HCT116 (cell line): ENCODE data around the gene CHST11. TPM values are rescaled to one million over a fixed set of nuclear protein-coding genes. Genes with fewer than 3 reads are reported as not detected.

Source experiments
- ATAC-seq: fragments of 200-7000 bp; cut with Tn5 transposase; 2 replicates; pipeline ENCODE4 v1.9.1; 2020; ENCODE audit warnings: mild to moderate bottlenecking, moderate library complexity
- BruUV-seq: library from RNA; stranded (reverse); fragments of 400-500 nt; replicated peaks from 2 replicates; lab custom pipeline; 2021; lab: Mats Ljungman, UMichigan
- CTCF ChIA-PET: fragments of 300-600 bp; sonication (Branson Sonifier 250); formaldehyde crosslinking; loops from one replicate; lab custom pipeline; 2021; ENCODE audit warnings: antibody characterized with exemption; lab: Charles Lee
- POLR2A ChIA-PET: fragments of 300-600, 350-600 bp; sonication (Branson Sonifier 250); formaldehyde crosslinking; loops from one replicate; lab custom pipeline; 2021; ENCODE audit warnings: antibody characterized with exemption; lab: Charles Lee
- RAD21 ChIA-PET, 2 experiments: fragments of 300-600 bp; sonication (Branson Sonifier 250); formaldehyde crosslinking; loops; one replicate each; lab custom pipeline; 2023; ENCODE audit warnings: low total read pairs in 2 of 2; ENCODE audit not compliant: uncharacterized antibody in 2 of 2, unreplicated experiment in 2 of 2, low non-redundant PET in 1 of 2; lab: Charles Lee
- DNase-seq: peaks from one replicate; pipeline ENCODE4 v3.0.0-alpha.2; 2010; ENCODE audit warnings: low read depth, low spot score
- H2AFZ ChIP-seq: fragments of 200-600 bp; shearing (Covaris generic), sonication (generic); 2 replicates; pipeline ENCODE4 v1.6.1; 2017; ENCODE audit warnings: low read depth, mixed run types, mixed read lengths, antibody characterized with exemption, low read length; ENCODE audit not compliant: poor library complexity, severe bottlenecking
- H3K27ac ChIP-seq: 2 replicates; pipeline ENCODE4 v1.5.1; 2012; ENCODE audit warnings: low read depth, low read length
- H3K27me3 ChIP-seq: fragments of 200-600 bp; sonication (generic); 2 replicates; pipeline ENCODE4 v1.6.1; 2016; ENCODE audit warnings: mixed run types, low read length, mixed read lengths; ENCODE audit not compliant: insufficient read depth
- H3K36me3 ChIP-seq, 2 experiments: fragments of 200-500 bp in 1 of 2; fragments of 200-600 bp in 1 of 2; sonication (Bioruptor generic) in 1 of 2; sonication (generic) in 1 of 2; 2 replicates each; pipeline versions ENCODE4 v1.5.1 to v1.6.1; 2014 to 2016; ENCODE audit warnings: low read length in 2 of 2, inconsistent platforms in 1 of 2, mixed read lengths in 1 of 2, mixed run types in 1 of 2; ENCODE audit not compliant: insufficient read depth in 2 of 2, control insufficient read depth in 1 of 2
- H3K4me1 ChIP-seq, 2 experiments: fragments of 200-600 bp in 1 of 2; sonication (generic) in 1 of 2; 2 replicates each; pipeline versions ENCODE4 v1.5.1 to v1.6.1; 2012 to 2017; ENCODE audit warnings: low read length in 2 of 2, inconsistent platforms in 1 of 2, mild to moderate bottlenecking in 1 of 2, mixed read lengths in 1 of 2, mixed run types in 1 of 2, moderate library complexity in 1 of 2; ENCODE audit not compliant: insufficient read depth in 2 of 2, control insufficient read depth in 1 of 2
- H3K4me2 ChIP-seq: fragments of 200-600 bp; sonication (generic); 2 replicates; pipeline ENCODE4 v1.6.1; 2017; ENCODE audit warnings: mixed run types, low read length, mixed read lengths
- H3K4me3 ChIP-seq, 2 experiments: fragments of 200-600 bp in 1 of 2; sonication (generic) in 1 of 2; replicated peaks in 1 of 2; 2 replicates each; pipeline ENCODE4 v1.5.1; 2011 to 2016; ENCODE audit warnings: low read length in 2 of 2, control low read depth in 1 of 2, low read depth in 1 of 2, mild to moderate bottlenecking in 1 of 2, mixed read lengths in 1 of 2, mixed run types in 1 of 2
- H3K79me2 ChIP-seq: fragments of 200-600 bp; sonication (generic); 2 replicates; pipeline ENCODE4 v1.6.1; 2017; ENCODE audit warnings: mild to moderate bottlenecking, mixed run types, low read length, moderate library complexity, mixed read lengths; ENCODE audit not compliant: insufficient read depth
- H3K9ac ChIP-seq: fragments of 200-600 bp; sonication (generic); 2 replicates; pipeline ENCODE4 v1.6.1; 2016; ENCODE audit warnings: low read length, mixed read lengths
- H3K9me2 ChIP-seq: fragments of 200-600 bp; sonication (generic), shearing (Covaris generic); 2 replicates; pipeline ENCODE4 v1.6.1; 2017; ENCODE audit warnings: mixed run types, mild to moderate bottlenecking, moderate library complexity; ENCODE audit not compliant: insufficient read depth
- H3K9me3 ChIP-seq, 2 experiments: fragments of 200-500 bp in 1 of 2; fragments of 200-600 bp in 1 of 2; sonication (Bioruptor generic) in 1 of 2; sonication (generic) in 1 of 2; 2 replicates each; pipeline ENCODE4 v1.6.1; 2014 to 2017; ENCODE audit warnings: low read length in 2 of 2, mixed read lengths in 2 of 2, inconsistent platforms in 1 of 2, low read depth in 1 of 2, mild to moderate bottlenecking in 1 of 2, mixed run types in 1 of 2, moderate library complexity in 1 of 2; ENCODE audit not compliant: control insufficient read depth in 1 of 2, insufficient read depth in 1 of 2
- H4K20me1 ChIP-seq: fragments of 200-600 bp; sonication (generic), shearing (Covaris generic); 2 replicates; pipeline ENCODE4 v1.6.1; 2017; ENCODE audit warnings: mixed run types, mild to moderate bottlenecking, moderate library complexity; ENCODE audit not compliant: insufficient read depth
- CBX3 ChIP-seq: IDR thresholded peaks from 2 replicates; pipeline ENCODE4 v1.6.1; 2012; ENCODE audit warnings: low read depth
- EGR1 ChIP-seq: IDR thresholded peaks from 2 replicates; pipeline ENCODE4 v1.6.1; 2012; ENCODE audit warnings: low read depth
- ELF1 ChIP-seq: IDR thresholded peaks from 2 replicates; pipeline ENCODE4 v1.6.1; 2012; ENCODE audit warnings: low read depth, borderline replicate concordance
- FOSL1 ChIP-seq: IDR thresholded peaks from 2 replicates; pipeline ENCODE4 v1.6.1; 2012; ENCODE audit warnings: low read depth
- POLR2A ChIP-seq: IDR thresholded peaks from 2 replicates; pipeline ENCODE4 v1.7.0; 2011; ENCODE audit warnings: borderline replicate concordance; ENCODE audit not compliant: insufficient read depth, insufficient read length; ENCODE audit errors: extremely low read depth
- POLR2AphosphoS5 ChIP-seq: IDR thresholded peaks from 2 replicates; pipeline ENCODE4 v1.6.1; 2011; ENCODE audit warnings: mild to moderate bottlenecking, low read depth, low read length, moderate library complexity
- RAD21 ChIP-seq: IDR thresholded peaks from 2 replicates; pipeline ENCODE4 v1.6.1; 2012; ENCODE audit warnings: low read depth, mild to moderate bottlenecking
- SIN3A ChIP-seq: IDR thresholded peaks from 2 replicates; pipeline ENCODE4 v1.6.1; 2012; ENCODE audit warnings: low read depth
- TCF7L2 ChIP-seq: IDR thresholded peaks from 2 replicates; pipeline ENCODE4 v1.7.0; 2011; ENCODE audit warnings: borderline replicate concordance, inconsistent platforms; ENCODE audit not compliant: insufficient read depth, insufficient read length; ENCODE audit errors: extremely low read depth
- ZFX ChIP-seq: fragments of 450-650 bp; IDR thresholded peaks from 2 replicates; pipeline ENCODE4 v1.6.1; 2017
- intact Hi-C: fragments of 100-400 bp; cut with micrococcal nuclease; formaldehyde crosslinking; loops from 2 replicates; pipeline ENCODE4 v1.10.0; 2022
- total RNA-seq: library from RNA; stranded (reverse); gene quantifications from one replicate; pipeline ENCODE4 v1.2.1, GENCODE V29; 2021; ENCODE audit not compliant: unreplicated experiment
- TF ChIP-seq, protein P1 (sequence below), 3 experiments: fragments of 200-600 bp in 1 of 3; sonication (generic) in 1 of 3; IDR thresholded peaks in 2 of 3; conservative IDR thresholded peaks in 1 of 3; 2 replicates each; pipeline ENCODE4 v1.5.1; 2012 to 2017; ENCODE audit warnings: low read depth in 2 of 3, low read length in 2 of 3, antibody characterized with exemption in 1 of 3, borderline replicate concordance in 1 of 3, control low read depth in 1 of 3, mild to moderate bottlenecking in 1 of 3, mixed read lengths in 1 of 3, mixed run types in 1 of 3, moderate library complexity in 1 of 3; ENCODE audit not compliant: insufficient read depth in 1 of 3
- TF ChIP-seq, protein P2 (sequence below): IDR thresholded peaks from 2 replicates; pipeline ENCODE4 v1.6.1; 2012
- TF ChIP-seq, protein P3 (sequence below): IDR thresholded peaks from 2 replicates; pipeline ENCODE4 v1.6.1; 2012; ENCODE audit warnings: low read depth

CHST11 gene
- total RNA-seq, 1 experiment from 2014 or later = 10.1 TPM

DNA sequence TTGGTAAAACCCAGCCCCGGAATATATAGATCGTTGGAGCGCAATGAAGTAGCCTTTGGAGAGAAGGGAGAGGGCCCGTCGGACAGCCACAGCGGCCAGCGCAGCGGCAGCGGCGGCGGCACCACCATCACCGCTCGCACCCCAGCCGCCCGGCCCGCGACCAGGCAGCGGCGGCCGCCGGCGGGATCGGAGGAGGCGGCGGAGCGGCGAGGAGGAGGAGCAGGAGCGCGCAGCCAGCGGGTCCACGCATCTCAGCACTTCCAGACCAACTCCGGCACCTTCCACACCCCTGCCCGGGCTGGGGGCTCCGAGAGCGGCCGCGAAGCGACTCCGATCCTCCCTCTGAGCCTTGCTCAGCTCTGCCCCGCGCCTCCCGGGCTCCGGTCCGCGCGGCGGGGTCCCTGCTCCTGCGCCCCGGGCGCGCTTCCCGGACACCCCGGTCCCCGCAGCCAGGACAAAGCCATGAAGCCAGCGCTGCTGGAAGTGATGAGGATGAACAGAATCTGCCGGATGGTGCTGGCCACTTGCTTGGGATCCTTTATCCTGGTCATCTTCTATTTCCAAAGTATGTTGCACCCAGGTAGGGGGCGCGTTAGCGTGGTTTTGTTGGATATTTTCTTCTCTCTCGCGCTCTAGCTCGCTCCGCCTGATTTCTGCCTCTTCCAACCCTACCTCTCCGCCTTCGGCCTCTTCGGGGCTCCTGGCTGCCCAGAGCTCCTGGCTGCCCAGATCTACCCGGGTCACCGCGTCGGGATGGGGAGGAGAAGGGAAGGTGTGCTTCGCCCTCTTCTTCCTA lies 400 bp downstream of the CHST11 start:
- peak overlapping the region; percentile 65 for H3K9ac ChIP-seq
- no peaks in the 10 kb centered on the region for H4K20me1 ChIP-seq
- no TSS peak for BruUV-seq
- no peaks in the 10 kb centered on the region for H3K9me3 ChIP-seq
- TF ChIP-seq POLR2AphosphoS5 = no peak; the same call in 1 of the 2 replicates
- TF ChIP-seq, protein P1, sequence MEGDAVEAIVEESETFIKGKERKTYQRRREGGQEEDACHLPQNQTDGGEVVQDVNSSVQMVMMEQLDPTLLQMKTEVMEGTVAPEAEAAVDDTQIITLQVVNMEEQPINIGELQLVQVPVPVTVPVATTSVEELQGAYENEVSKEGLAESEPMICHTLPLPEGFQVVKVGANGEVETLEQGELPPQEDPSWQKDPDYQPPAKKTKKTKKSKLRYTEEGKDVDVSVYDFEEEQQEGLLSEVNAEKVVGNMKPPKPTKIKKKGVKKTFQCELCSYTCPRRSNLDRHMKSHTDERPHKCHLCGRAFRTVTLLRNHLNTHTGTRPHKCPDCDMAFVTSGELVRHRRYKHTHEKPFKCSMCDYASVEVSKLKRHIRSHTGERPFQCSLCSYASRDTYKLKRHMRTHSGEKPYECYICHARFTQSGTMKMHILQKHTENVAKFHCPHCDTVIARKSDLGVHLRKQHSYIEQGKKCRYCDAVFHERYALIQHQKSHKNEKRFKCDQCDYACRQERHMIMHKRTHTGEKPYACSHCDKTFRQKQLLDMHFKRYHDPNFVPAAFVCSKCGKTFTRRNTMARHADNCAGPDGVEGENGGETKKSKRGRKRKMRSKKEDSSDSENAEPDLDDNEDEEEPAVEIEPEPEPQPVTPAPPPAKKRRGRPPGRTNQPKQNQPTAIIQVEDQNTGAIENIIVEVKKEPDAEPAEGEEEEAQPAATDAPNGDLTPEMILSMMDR (IDR thresholded peaks at IDR 0.05 in 2 of 3, conservative IDR thresholded peaks at IDR 0.05 in 1 of 3; ENCODE audit: borderline replicate concordance in 1 of 3, insufficient read depth in 1 of 3, low read depth in 2 of 3, low read length in 2 of 3) = peak in 2 of 3 experiments; percentile 27 to 37; a peak in 2 of 6 replicates
- TF ChIP-seq TCF7L2 = no peak
- no peak for TF ChIP-seq ELF1
- TF ChIP-seq, protein P2, sequence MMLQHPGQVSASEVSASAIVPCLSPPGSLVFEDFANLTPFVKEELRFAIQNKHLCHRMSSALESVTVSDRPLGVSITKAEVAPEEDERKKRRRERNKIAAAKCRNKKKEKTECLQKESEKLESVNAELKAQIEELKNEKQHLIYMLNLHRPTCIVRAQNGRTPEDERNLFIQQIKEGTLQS = no peak
- TF ChIP-seq EGR1 = no peak
- no peak for TF ChIP-seq SIN3A
- TF ChIP-seq FOSL1 = no peak
- TF ChIP-seq, protein P3, sequence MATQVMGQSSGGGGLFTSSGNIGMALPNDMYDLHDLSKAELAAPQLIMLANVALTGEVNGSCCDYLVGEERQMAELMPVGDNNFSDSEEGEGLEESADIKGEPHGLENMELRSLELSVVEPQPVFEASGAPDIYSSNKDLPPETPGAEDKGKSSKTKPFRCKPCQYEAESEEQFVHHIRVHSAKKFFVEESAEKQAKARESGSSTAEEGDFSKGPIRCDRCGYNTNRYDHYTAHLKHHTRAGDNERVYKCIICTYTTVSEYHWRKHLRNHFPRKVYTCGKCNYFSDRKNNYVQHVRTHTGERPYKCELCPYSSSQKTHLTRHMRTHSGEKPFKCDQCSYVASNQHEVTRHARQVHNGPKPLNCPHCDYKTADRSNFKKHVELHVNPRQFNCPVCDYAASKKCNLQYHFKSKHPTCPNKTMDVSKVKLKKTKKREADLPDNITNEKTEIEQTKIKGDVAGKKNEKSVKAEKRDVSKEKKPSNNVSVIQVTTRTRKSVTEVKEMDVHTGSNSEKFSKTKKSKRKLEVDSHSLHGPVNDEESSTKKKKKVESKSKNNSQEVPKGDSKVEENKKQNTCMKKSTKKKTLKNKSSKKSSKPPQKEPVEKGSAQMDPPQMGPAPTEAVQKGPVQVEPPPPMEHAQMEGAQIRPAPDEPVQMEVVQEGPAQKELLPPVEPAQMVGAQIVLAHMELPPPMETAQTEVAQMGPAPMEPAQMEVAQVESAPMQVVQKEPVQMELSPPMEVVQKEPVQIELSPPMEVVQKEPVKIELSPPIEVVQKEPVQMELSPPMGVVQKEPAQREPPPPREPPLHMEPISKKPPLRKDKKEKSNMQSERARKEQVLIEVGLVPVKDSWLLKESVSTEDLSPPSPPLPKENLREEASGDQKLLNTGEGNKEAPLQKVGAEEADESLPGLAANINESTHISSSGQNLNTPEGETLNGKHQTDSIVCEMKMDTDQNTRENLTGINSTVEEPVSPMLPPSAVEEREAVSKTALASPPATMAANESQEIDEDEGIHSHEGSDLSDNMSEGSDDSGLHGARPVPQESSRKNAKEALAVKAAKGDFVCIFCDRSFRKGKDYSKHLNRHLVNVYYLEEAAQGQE = no peak
- peak; percentile 43 for TF ChIP-seq RAD21
- TF ChIP-seq ZFX = no peak
- TF ChIP-seq CBX3 = no peak
- TF ChIP-seq POLR2A = peak; percentile 25
- H3K4me2 ChIP-seq = peak overlapping the region; percentile 82
- ATAC-seq = peak; percentile 51
- no peaks in the 10 kb centered on the region for H3K36me3 ChIP-seq
- ChIA-PET CTCF (no interaction called here), POLR2A (interaction anchor here (0.7 kb wide), 1 partner anchor 201 kb away, joined by 3 read pairs; no protein-coding TSS in a partner anchor), RAD21 (no interaction called here)
- intact Hi-C loops = no loop called here
- no peaks in the 10 kb centered on the region for H3K9me2 ChIP-seq
- peaks cover 9 to 35% of the 10 kb centered on the region in 2 experiments for H3K4me1 ChIP-seq
- DNase-seq = no peak
- peaks cover 16% of the 10 kb centered on the region for H3K79me2 ChIP-seq
- H3K27me3 ChIP-seq = no peaks in the 10 kb centered on the region
- peak overlapping the region; percentile 65 for H3K27ac ChIP-seq
- no peak overlapping the region for H2AFZ ChIP-seq
- H3K4me3 ChIP-seq = peak overlapping the region; percentile 53 to 72
